Measurements from ENCODE around the gene FUT7.

Gene FUT7

DNA sequence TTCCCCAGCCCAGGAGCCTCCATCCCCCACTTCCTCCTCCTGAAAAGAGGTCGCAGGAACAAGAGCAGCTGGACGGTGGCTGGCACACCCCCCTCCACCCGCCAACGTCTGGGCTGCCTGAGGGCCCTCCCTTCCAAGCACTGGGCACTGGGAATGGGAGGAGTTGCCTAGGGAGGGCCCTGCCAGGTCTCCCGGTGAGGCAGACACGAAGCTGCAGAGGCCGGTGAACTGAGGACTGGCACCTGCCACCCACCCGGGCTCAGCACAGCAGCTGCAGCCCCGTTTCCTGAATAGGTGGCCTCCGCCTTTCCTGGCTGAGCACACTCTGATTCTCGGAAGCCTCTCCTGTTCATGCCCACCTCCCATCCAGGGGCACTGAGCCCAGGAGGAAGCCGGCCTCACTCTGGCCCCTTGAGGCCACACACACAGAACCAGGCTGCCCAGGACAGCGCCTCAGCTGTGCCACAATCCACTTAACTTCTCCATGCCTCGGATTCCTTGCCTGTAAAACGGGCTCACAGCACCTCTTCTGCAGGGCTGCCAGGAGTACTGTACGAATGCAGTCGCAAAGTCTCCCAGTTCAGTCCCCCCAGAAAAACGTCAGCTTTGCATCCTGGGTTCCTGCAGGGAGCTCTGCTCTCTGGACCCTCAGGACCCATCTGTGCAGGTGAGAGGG, 12.8 kb upstream of the FUT7 start:
- TF ChIP-seq CTCF (IDR thresholded peaks at IDR 0.05; ENCODE audit: low read depth, low read length): no peak
- DNase-seq (ENCODE audit: extremely low read depth, low read depth): no peak

DNA sequence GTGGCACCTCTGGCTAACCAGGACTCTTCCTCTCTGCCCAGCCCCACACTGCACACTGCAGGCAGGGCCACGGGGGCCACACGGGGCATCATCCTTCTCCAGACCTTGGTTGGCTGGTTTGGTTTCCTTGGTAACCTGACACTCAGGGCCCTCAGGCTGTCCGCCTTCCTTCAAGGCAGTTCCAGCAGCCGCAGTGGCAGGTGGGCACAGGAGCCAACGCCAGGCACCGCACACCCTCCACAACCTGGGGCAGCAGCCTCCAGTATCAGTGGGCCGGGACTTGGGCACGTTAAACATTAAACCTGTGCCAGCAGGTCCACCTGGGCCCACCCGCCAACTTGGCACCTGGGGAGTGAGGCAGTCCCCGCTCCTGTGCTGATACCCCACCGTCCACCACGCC, 12.1 kb upstream of the FUT7 start:
- DNase-seq (ENCODE audit: extremely low read depth, low read depth): no peak
- no peak for TF ChIP-seq CTCF (IDR thresholded peaks at IDR 0.05; ENCODE audit: low read depth, low read length)

- DNase-seq (ENCODE audit: extremely low read depth, low read depth): no peak
- TF ChIP-seq CTCF (IDR thresholded peaks at IDR 0.05; ENCODE audit: low read depth, low read length): no peak
These were observed 11.2 kb upstream of the FUT7 start for GRCh38 chr9:137042751-137043727.

DNA sequence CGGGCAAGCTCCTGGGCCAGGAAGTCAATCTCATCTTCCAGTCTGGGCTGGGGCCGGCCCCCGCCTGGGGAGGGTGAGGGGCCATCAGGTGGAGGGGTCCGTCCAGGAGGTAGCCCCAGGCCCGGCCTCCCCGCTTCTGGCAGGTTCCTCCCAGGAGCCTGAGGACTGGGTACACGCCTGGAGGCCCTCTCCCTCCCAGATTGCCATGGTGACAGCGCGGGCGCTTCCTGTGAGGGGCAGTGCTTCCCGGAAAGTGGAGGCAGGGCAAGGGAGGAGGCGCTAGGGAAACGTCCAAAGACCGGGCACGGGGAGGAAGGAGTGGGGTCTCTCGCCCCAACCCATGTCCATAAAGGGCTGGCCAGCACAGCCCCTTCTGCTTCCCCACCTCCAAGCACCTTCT, 9.2 kb upstream of the FUT7 start:
- DNase-seq (ENCODE audit: extremely low read depth, low read depth): no peak
- TF ChIP-seq CTCF (IDR thresholded peaks at IDR 0.05; ENCODE audit: low read depth, low read length): no peak

GRCh38 chr9:137040568-137040967, 8.7 kb upstream of the FUT7 start:
- no peak for TF ChIP-seq CTCF (IDR thresholded peaks at IDR 0.05; ENCODE audit: low read depth, low read length)

DNA sequence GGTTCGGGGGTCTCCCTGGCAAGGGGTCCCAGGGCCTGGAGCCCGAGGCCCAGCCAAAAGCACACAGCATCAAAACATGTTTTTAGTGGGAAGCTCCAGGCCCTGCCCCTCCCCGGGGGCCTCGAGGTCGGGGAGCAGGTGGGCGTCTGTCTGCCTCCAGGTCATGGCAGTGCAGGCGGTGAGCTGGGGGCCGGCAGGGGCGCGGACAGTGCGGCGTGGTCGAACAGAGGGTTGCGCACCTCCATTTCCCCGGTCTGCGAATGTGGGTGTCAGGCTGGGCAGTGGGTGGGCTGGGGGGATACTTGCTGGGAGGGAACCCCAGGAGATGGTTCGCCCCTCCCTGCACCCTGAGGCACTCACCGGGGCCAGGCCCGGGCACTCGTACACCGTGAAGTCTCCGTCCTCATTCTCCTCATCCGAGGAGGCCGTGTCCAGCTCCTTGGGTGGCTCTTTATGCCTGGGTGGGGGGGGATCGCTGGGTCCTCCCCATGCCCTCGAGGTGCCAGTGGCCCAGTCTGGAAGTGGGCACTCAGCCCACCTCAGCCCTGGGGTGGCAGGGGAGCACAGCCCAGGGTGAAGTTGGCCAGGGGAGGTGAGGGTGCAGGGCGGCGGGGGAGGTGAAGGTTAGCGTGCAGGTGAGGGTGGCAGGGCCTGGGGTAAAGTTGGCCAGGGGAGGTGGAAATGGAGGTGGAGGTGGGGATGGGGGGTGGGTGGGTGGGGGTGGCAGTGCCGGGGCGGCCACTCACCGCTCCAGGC, 7.9 kb upstream of the FUT7 start:
- TF ChIP-seq CTCF (IDR thresholded peaks at IDR 0.05; ENCODE audit: low read depth, low read length): no peak
- DNase-seq (ENCODE audit: extremely low read depth, low read depth): no peak

More at GRCh38 chr9:137040568-137040967, 8.7 kb upstream of the FUT7 start:
- no peak for DNase-seq (ENCODE audit: extremely low read depth, low read depth)
